HepG2 (cell line): ENCODE data around the gene TTC6. TPM values are rescaled to one million over a fixed set of nuclear protein-coding genes. Genes with fewer than 3 reads are reported as not detected.

ENCODE experiments used
- BORCS8-MEF2B ChIP-seq: sonication (generic); formaldehyde crosslinking; IDR thresholded peaks from 2 replicates; pipeline ENCODE4 v1.8.0; 2022; ENCODE audit warnings: mild to moderate bottlenecking, missing genetic modification reagents
- CCDC6 ChIP-seq: sonication (generic); formaldehyde crosslinking; IDR thresholded peaks from 2 replicates; pipeline ENCODE4 v1.8.1; 2022; ENCODE audit warnings: mild to moderate bottlenecking, missing genetic modification reagents, moderate library complexity
- EHMT2 ChIP-seq: fragments of 200-600 bp; sonication (generic); IDR thresholded peaks from 2 replicates; pipeline ENCODE4 v1.7.0; 2017; ENCODE audit warnings: antibody characterized with exemption, low read depth, low read length, borderline replicate concordance
- FOXK2 ChIP-seq: fragments of 450-650 bp; IDR thresholded peaks from 2 replicates; pipeline ENCODE4 v1.6.1; 2016
- HDAC2 ChIP-seq: sonication (generic); formaldehyde crosslinking; IDR thresholded peaks from 2 replicates; pipeline ENCODE4 v1.4.0; 2020; ENCODE audit warnings: missing genetic modification reagents
- HOXD1 ChIP-seq: sonication (generic); formaldehyde crosslinking; IDR thresholded peaks from 2 replicates; pipeline ENCODE4 v1.5.0; 2020; ENCODE audit warnings: missing genetic modification reagents
- MAFF ChIP-seq: IDR thresholded peaks from 2 replicates; pipeline ENCODE4 v1.6.1; 2011; ENCODE audit warnings: low read depth, low read length, improper control_type of control experiment
- MATR3 ChIP-seq: sonication (generic); formaldehyde crosslinking; IDR thresholded peaks from 2 replicates; pipeline ENCODE4 v1.4.0; 2020; ENCODE audit warnings: missing genetic modification reagents
- MEF2D ChIP-seq: sonication (generic); formaldehyde crosslinking; IDR thresholded peaks from 2 replicates; pipeline ENCODE4 v1.5.1; 2020; ENCODE audit warnings: mild to moderate bottlenecking, missing genetic modification reagents
- MLLT10 ChIP-seq: sonication (generic); formaldehyde crosslinking; IDR thresholded peaks from 2 replicates; pipeline ENCODE4 v1.4.0; 2020; ENCODE audit warnings: missing genetic modification reagents
- NFE2L1 ChIP-seq: sonication (generic); formaldehyde crosslinking; IDR thresholded peaks from 2 replicates; pipeline ENCODE4 v1.4.0; 2020; ENCODE audit warnings: missing genetic modification reagents, mild to moderate bottlenecking, borderline replicate concordance
- PAF1 ChIP-seq: IDR thresholded peaks from 2 replicates; pipeline ENCODE4 v1.6.1; 2016; ENCODE audit warnings: missing genetic modification reagents, missing compliant biosample characterization
- PLRG1 ChIP-seq: fragments of 450-650 bp; conservative IDR thresholded peaks from 2 replicates; pipeline ENCODE4 v1.6.1; 2016
- POGK ChIP-seq: sonication (generic); formaldehyde crosslinking; conservative IDR thresholded peaks from 2 replicates; pipeline ENCODE4 v1.8.0; 2022; ENCODE audit warnings: mild to moderate bottlenecking, moderate library complexity, missing genetic modification reagents
- RFX1 ChIP-seq: fragments of 450-650 bp; IDR thresholded peaks from 2 replicates; pipeline ENCODE4 v1.6.1; 2017
- TCF12 ChIP-seq, 2 experiments: fragments of 450-650 bp in 1 of 2; sonication (generic) in 1 of 2; formaldehyde crosslinking in 1 of 2; IDR thresholded peaks; 2 replicates each; pipeline versions ENCODE4 v1.6.1 to v1.8.0; 2017 to 2022; ENCODE audit warnings: antibody characterized with exemption in 1 of 2, mild to moderate bottlenecking in 1 of 2, missing genetic modification reagents in 1 of 2, moderate library complexity in 1 of 2
- TEAD2 ChIP-seq: sonication (generic); formaldehyde crosslinking; IDR thresholded peaks from 2 replicates; pipeline ENCODE4 v1.9.0; 2021; ENCODE audit warnings: missing genetic modification reagents
- THAP7 ChIP-seq: sonication (generic); formaldehyde crosslinking; IDR thresholded peaks from 2 replicates; pipeline ENCODE4 v1.8.1; 2023; ENCODE audit warnings: mild to moderate bottlenecking, missing genetic modification reagents
- WIZ ChIP-seq: sonication (generic); formaldehyde crosslinking; IDR thresholded peaks from 2 replicates; pipeline ENCODE4 v1.5.1; 2020; ENCODE audit warnings: mild to moderate bottlenecking, missing genetic modification reagents
- ZNF264 ChIP-seq: sonication (generic); formaldehyde crosslinking; IDR thresholded peaks from 2 replicates; pipeline ENCODE4 v1.4.0; 2020; ENCODE audit warnings: missing genetic modification reagents
- ZNF274 ChIP-seq: sonication (generic); formaldehyde crosslinking; IDR thresholded peaks from 2 replicates; pipeline ENCODE4 v1.5.1; 2020; ENCODE audit warnings: mild to moderate bottlenecking, missing genetic modification reagents
- ZNF382 ChIP-seq: sonication (generic); formaldehyde crosslinking; IDR thresholded peaks from 2 replicates; pipeline ENCODE4 v1.5.0; 2020; ENCODE audit warnings: missing genetic modification reagents, mild to moderate bottlenecking, borderline replicate concordance
- ZNF766 ChIP-seq: sonication (generic); formaldehyde crosslinking; IDR thresholded peaks from 2 replicates; pipeline ENCODE4 v1.5.0; 2020; ENCODE audit warnings: missing genetic modification reagents, borderline replicate concordance
- ZNF770 ChIP-seq: sonication (generic); formaldehyde crosslinking; IDR thresholded peaks from 2 replicates; pipeline ENCODE4 v1.5.0; 2020; ENCODE audit warnings: mild to moderate bottlenecking, missing genetic modification reagents
- ZNF781 ChIP-seq: sonication (generic); formaldehyde crosslinking; IDR thresholded peaks from 2 replicates; pipeline ENCODE4 v1.5.1; 2020; ENCODE audit warnings: borderline replicate concordance, mild to moderate bottlenecking, missing genetic modification reagents; ENCODE audit errors: not compliant biosample characterization
- ZNF816 ChIP-seq: sonication (generic); formaldehyde crosslinking; IDR thresholded peaks from 2 replicates; pipeline ENCODE4 v1.8.0; 2022; ENCODE audit warnings: missing genetic modification reagents, mild to moderate bottlenecking, borderline replicate concordance
- polyA plus RNA-seq, 8 experiments: library from polyadenylated mRNA; depleted of rRNA in 3 of 8; stranded (reverse) in 7 of 8; unstranded in 1 of 8; fragments of >200 nt; fragmentation: Illumina TruSeq in 4 of 8; extraction: Trizol in 4 of 8; gene quantifications; 2 replicates each; pipeline versions ENCODE4 v1.2.1 to v1.2.3, GENCODE V29; 2011 to 2016; ENCODE audit warnings: low read depth in 4 of 8, missing spikeins in 1 of 8, mixed read lengths in 1 of 8; ENCODE audit not compliant: insufficient read depth in 1 of 8
- total RNA-seq, 5 experiments: library from RNA; depleted of rRNA; stranded (reverse); fragments of >200 nt; fragmentation: Illumina TruSeq; extraction: Trizol; gene quantifications; 2 replicates each; pipeline ENCODE4 v1.2.3, GENCODE V29; 2016; ENCODE audit warnings: low read depth in 1 of 5
- TF ChIP-seq, protein P1 (sequence below): sonication (generic); formaldehyde crosslinking; IDR thresholded peaks from 2 replicates; pipeline ENCODE4 v1.4.0; 2020; ENCODE audit warnings: missing genetic modification reagents

The TTC6 gene
- total and polyA plus RNA-seq, 2 of the 13 experiments (the other 11 are each of a cell fraction or from before 2014, with no cell fraction given), result 9.3 to 27.4 TPM

GRCh38 chr14:37588956-37589714, 6.3 kb upstream of the TTC6 start (continued):
- TF ChIP-seq BORCS8-MEF2B (no peak), TCF12 (IDR thresholded peaks at IDR 0.05) (no peak), TCF12 (CRISPR knock-in tag; IDR thresholded peaks at IDR 0.05) (no peak; the same call in 1 of the 2 replicates), ZNF781 (no peak), ZNF274 (no peak), CCDC6 (CRISPR knock-in tag) (0 out of 2 replicates have a peak, but pooled peaks have one; percentile 20), ZNF382 (0 out of 2 replicates have a peak, but pooled peaks have one; percentile 73), MEF2D (CRISPR knock-in tag) (peak; percentile 27; the same call in 1 of the 2 replicates), EHMT2 (no peak), WIZ (no peak; the same call in 1 of the 2 replicates), ZNF766 (CRISPR knock-in tag) (peak; percentile 70), NFE2L1 (CRISPR knock-in tag) (no peak), MAFF (no peak), ZNF816 (peak; percentile 69; the same call in 1 of the 2 replicates), TEAD2 (CRISPR knock-in tag) (no peak), POGK (no peak), RFX1 (no peak), PAF1 (CRISPR knock-in tag) (0 out of 2 replicates have a peak, but pooled peaks have one; percentile 55), HOXD1 (CRISPR knock-in tag) (0 out of 2 replicates have a peak, but pooled peaks have one; percentile 63), THAP7 (CRISPR knock-in tag) (no peak), PLRG1 (no peak), FOXK2 (no peak), MATR3 (no peak), ZNF264 (0 out of 2 replicates have a peak, but pooled peaks have one; percentile 25), HDAC2 (peak; percentile 41; the same call in 1 of the 2 replicates), ZNF770 (CRISPR knock-in tag) (no peak), MLLT10 (no peak)
- TF ChIP-seq, protein P1, sequence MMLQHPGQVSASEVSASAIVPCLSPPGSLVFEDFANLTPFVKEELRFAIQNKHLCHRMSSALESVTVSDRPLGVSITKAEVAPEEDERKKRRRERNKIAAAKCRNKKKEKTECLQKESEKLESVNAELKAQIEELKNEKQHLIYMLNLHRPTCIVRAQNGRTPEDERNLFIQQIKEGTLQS (CRISPR knock-in tag), result no peak; the same call in 1 of the 2 replicates
